ENCODE measurements around the gene GOLGA8G.
"Not testable (repeated sequence)": the region's sequence is repeated elsewhere in the genome, so short reads cannot be mapped to it uniquely, and the experiment has no call there.

The GOLGA8G gene

GRCh38 chr15:28532954-28533353, at the start of gene GOLGA8G:
TSS of gene GOLGA8G (minus strand) at chr15:28532971. CDS start at chr15:28532909, 62 bp downstream.
- DNase-seq, result not testable (repeated sequence)

- DNase-seq, result not testable (repeated sequence)
These were observed 40.6 kb upstream of the GOLGA8G start for GRCh38 chr15:28573351-28573750.

GRCh38 chr15:28553268-28553667, 20.5 kb upstream of the GOLGA8G start, which contains the start of gene GOLGA6L25:
TSS of gene GOLGA6L25 (plus strand) at chr15:28553568. CDS start at chr15:28553629, 61 bp downstream.
- DNase-seq, result not testable (repeated sequence)

GRCh38 chr15:28515208-28515607, 17.6 kb downstream of the GOLGA8G start:
- DNase-seq, result not testable (repeated sequence)

- not testable (repeated sequence) for DNase-seq
These were observed 18.6 kb downstream of the GOLGA8G start for GRCh38 chr15:28514128-28514527.

- DNase-seq, result not testable (repeated sequence)
These were observed 24.4 kb downstream of the GOLGA8G start for GRCh38 chr15:28508217-28508889.

- DNase-seq, result not testable (repeated sequence)
These were observed 51.4 kb downstream of the GOLGA8G start for GRCh38 chr15:28481340-28481739.
